K562 (cell line): ENCODE results near the gene SMAD3.

ENCODE experiments used
- CHD2 ChIP-seq: IDR thresholded peaks from 2 replicates; pipeline ENCODE4 v1.6.1; 2011; ENCODE audit warnings: low read depth, low read length
- CHD4 ChIP-seq: fragments of 200-600 bp; sonication (generic); IDR thresholded peaks from 3 replicates; pipeline ENCODE4 v1.6.1; 2012; ENCODE audit warnings: low read depth, mild to moderate bottlenecking, mixed read lengths, low read length, inconsistent platforms; ENCODE audit not compliant: insufficient read depth, insufficient replicate concordance, poor library complexity, severe bottlenecking
- CTCF ChIP-seq, 3 experiments: IDR thresholded peaks in 2 of 3; conservative IDR thresholded peaks in 1 of 3; 2 replicates each; pipeline ENCODE4 v1.5.1; 2011 to 2012; ENCODE audit warnings: low read length in 3 of 3, mild to moderate bottlenecking in 3 of 3, control low read depth in 2 of 3, improper control_type of control experiment in 1 of 3, inconsistent platforms in 1 of 3, low read depth in 1 of 3, mixed read lengths in 1 of 3, moderate library complexity in 1 of 3; ENCODE audit not compliant: insufficient read depth in 2 of 3
- GATAD2B ChIP-seq: fragments of 450-650 bp; IDR thresholded peaks from 2 replicates; pipeline ENCODE4 v1.6.1; 2017; ENCODE audit warnings: mild to moderate bottlenecking, borderline replicate concordance
- HCFC1 ChIP-seq: IDR thresholded peaks from 2 replicates; pipeline ENCODE4 v1.6.1; 2012; ENCODE audit warnings: low read depth, low read length, improper control_type of control experiment
- NR1H2 ChIP-seq: sonication (generic); formaldehyde crosslinking; IDR thresholded peaks from 2 replicates; pipeline ENCODE4 v1.4.0; 2020; ENCODE audit warnings: mild to moderate bottlenecking, missing genetic modification reagents
- NR2F6 ChIP-seq: fragments of 450-650 bp; formaldehyde crosslinking; IDR thresholded peaks from 2 replicates; pipeline ENCODE4 v1.4.0; 2020; ENCODE audit warnings: mild to moderate bottlenecking
- POLR2A ChIP-seq: fragments of 450-650 bp; conservative IDR thresholded peaks from 2 replicates; pipeline ENCODE4 v1.6.1; 2016
- TBL1XR1 ChIP-seq, 2 experiments: IDR thresholded peaks; 2 replicates each; pipeline ENCODE4 v1.6.1; 2012; ENCODE audit warnings: improper control_type of control experiment in 2 of 2, low read length in 2 of 2, mild to moderate bottlenecking in 1 of 2
- TCF3 ChIP-seq: sonication (generic); formaldehyde crosslinking; IDR thresholded peaks from 2 replicates; pipeline ENCODE4 v1.4.0; 2020; ENCODE audit warnings: mild to moderate bottlenecking, missing genetic modification reagents
- TFAM ChIP-seq: fragments of 250-450 bp; sonication (Bioruptor Pico); conservative IDR thresholded peaks from 2 replicates; pipeline ENCODE4 v1.5.0; 2021; ENCODE audit warnings: mild to moderate bottlenecking, moderate library complexity
- YY1 ChIP-seq, 3 experiments: IDR thresholded peaks; 2 replicates each; pipeline ENCODE4 v1.6.1; 2011; ENCODE audit warnings: low read length in 2 of 3, mild to moderate bottlenecking in 2 of 3, moderate library complexity in 2 of 3, borderline replicate concordance in 1 of 3, control low read depth in 1 of 3, low read depth in 1 of 3; ENCODE audit not compliant: insufficient read depth in 3 of 3, insufficient replicate concordance in 2 of 3, control insufficient read depth in 1 of 3, insufficient read length in 1 of 3; ENCODE audit errors: extremely low read depth in 1 of 3
- ZFP36 ChIP-seq: fragments of 150-350 bp; IDR thresholded peaks from 2 replicates; pipeline ENCODE4 v1.6.1; 2018; ENCODE audit warnings: low read length, low read depth; ENCODE audit not compliant: partially characterized antibody

GRCh38 chr15:67039384-67040075 lies 25.9 kb upstream of the SMAD3 start:
- TF ChIP-seq ZFP36, result no peak
- TF ChIP-seq TFAM, result no peak
- TF ChIP-seq POLR2A, result no peak
- no peak for TF ChIP-seq CHD2
- no peak for TF ChIP-seq YY1 (IDR thresholded peaks at IDR 0.05; ENCODE audit: borderline replicate concordance in 1 of 3, control insufficient read depth in 1 of 3, extremely low read depth in 1 of 3, insufficient read depth in 3 of 3, insufficient read length in 1 of 3, insufficient replicate concordance in 2 of 3, low read depth in 1 of 3, low read length in 2 of 3)
- TF ChIP-seq CHD4, result no peak
- TF ChIP-seq CTCF (IDR thresholded peaks at IDR 0.05 in 2 of 3, conservative IDR thresholded peaks at IDR 0.05 in 1 of 3; ENCODE audit: insufficient read depth in 2 of 3, low read depth in 1 of 3, low read length in 3 of 3), result no peak
- TF ChIP-seq GATAD2B, result no peak
- no peak for TF ChIP-seq TBL1XR1 (IDR thresholded peaks at IDR 0.05; ENCODE audit: low read length in 2 of 2)
- TF ChIP-seq NR1H2 (CRISPR knock-in tag), result no peak
- no peak for TF ChIP-seq TCF3 (CRISPR knock-in tag)
- TF ChIP-seq NR2F6, result no peak
- TF ChIP-seq HCFC1, result no peak
